AG09319 (cell line): ENCODE data around the gene HYI.

Experiments
- DNase-seq: peaks from one replicate; pipeline ENCODE4 v3.0.0-alpha.2; 2010; ENCODE audit warnings: low read depth; ENCODE audit errors: extremely low read depth
- TF ChIP-seq, protein P1 (sequence below): IDR thresholded peaks from 2 replicates; pipeline ENCODE4 v1.5.1; 2011; ENCODE audit warnings: low read depth, mild to moderate bottlenecking, inconsistent platforms, low read length, moderate library complexity

Gene HYI

GRCh38 chr1:43410571-43410970 lies 43.2 kb downstream of the HYI start:
- TF ChIP-seq, protein P1, sequence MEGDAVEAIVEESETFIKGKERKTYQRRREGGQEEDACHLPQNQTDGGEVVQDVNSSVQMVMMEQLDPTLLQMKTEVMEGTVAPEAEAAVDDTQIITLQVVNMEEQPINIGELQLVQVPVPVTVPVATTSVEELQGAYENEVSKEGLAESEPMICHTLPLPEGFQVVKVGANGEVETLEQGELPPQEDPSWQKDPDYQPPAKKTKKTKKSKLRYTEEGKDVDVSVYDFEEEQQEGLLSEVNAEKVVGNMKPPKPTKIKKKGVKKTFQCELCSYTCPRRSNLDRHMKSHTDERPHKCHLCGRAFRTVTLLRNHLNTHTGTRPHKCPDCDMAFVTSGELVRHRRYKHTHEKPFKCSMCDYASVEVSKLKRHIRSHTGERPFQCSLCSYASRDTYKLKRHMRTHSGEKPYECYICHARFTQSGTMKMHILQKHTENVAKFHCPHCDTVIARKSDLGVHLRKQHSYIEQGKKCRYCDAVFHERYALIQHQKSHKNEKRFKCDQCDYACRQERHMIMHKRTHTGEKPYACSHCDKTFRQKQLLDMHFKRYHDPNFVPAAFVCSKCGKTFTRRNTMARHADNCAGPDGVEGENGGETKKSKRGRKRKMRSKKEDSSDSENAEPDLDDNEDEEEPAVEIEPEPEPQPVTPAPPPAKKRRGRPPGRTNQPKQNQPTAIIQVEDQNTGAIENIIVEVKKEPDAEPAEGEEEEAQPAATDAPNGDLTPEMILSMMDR, result no peak
- DNase-seq, result no peak

DNA sequence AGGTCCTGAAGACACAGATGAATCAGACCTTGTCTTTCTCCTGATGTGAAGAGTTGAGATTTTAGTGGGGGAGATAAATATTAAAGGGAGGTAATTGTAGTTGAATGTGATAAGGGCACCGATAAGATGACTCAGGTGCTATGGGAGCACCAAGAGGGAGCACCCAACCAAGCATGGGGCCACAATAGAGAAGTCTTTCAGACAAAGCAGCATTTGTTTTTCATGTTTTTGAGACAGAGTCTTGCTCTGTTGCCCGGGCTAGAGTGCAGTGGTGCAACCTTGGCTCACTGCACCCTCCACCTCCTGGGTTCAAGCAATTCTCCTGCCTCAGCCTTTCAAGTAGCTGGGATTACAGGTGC lies 47.9 kb downstream of the HYI start:
- TF ChIP-seq, protein P1, result no peak
- no peak for DNase-seq

GRCh38 chr1:43405219-43405875 lies 48.4 kb downstream of the HYI start:
- DNase-seq, result peak; percentile 27
- TF ChIP-seq, protein P1, result no peak

DNA sequence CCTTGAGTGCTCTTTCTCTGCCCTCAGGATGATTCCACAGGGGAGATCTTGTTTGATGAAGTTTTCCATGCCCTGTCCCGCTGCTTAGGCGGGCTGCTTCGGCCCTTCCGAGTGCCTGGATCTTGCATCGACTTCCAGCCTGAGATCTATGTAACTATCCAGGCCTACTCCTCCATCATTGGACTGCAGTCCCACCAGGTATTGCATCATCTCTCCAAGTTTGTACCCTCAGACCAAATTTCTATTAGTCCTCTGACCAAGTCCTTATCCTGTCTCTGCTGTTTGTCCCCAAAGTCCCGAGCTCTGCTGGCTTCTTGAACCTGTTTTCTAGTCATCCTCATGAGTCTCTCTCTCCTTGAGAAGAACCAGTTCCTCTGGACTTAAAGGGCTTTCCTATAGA lies 49.4 kb downstream of the HYI start:
- TF ChIP-seq, protein P1, result no peak
- DNase-seq, result no peak

DNA sequence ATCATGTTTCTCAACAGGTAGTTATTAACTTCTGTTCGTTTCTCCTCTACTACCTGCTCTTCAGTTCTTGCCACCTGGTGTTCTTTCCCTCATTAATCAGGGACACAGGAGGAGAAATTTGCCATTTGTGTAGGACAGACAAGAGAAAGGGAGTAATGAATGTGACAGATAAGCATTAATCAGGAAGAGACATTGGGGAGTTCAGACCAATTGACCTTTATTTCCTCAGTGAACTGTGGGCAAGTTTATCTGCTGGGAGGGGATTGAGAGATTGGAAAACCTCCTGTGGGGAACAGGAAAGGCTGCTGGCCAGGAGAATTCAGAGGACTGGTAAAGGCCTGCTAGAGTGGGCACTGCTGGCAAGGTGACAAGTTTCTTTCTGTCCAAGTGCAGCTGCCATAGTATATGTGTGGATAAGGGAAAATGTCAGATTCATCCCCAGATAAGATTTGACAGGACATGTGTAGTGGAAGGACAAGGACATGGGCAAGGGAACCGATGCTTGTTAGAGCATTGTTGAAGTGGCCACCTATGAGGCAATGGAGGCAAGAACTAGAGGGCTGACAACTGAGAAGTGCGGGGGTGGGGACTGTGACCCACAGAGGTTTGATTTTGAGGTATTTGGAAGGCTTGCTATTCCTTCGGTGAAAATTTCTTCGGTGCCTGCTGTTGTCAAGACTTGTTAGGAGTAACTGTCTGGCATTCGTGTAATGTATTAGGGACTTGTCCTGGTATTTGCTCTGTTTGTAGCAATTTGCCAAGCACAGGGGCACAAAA lies 51.5 kb downstream of the HYI start:
- TF ChIP-seq, protein P1, result no peak
- no peak for DNase-seq
